Right lobe of liver (tissue), 4 donors: ENCODE results near the gene MXRA5.

Source experiments
- CTCF ChIP-seq, 4 donors: fragments of 200-600 bp in 3 of 4; fragments of 450-650 bp in 1 of 4; IDR thresholded peaks; one replicate each; pipeline versions ENCODE4 v1.5.1 to v1.8.0; 2016 to 2022; ENCODE audit warnings: antibody characterized with exemption in 4 of 4, mild to moderate bottlenecking in 2 of 4
- POLR2A ChIP-seq: fragments of 450-650 bp; IDR thresholded peaks from one replicate; pipeline ENCODE4 v1.6.1; 2017; ENCODE audit warnings: antibody characterized with exemption, mild to moderate bottlenecking
- donor health status: DM: no; HTN: no; CAD: no.
- donor health status: DM: no; HTN: no; CAD: no.
- donor health status: DM: no; HTN: yes; CAD: no.

GRCh38 chrX:3380603-3381002 lies 34.2 kb upstream of the MXRA5 start:
- no peak for TF ChIP-seq CTCF (IDR thresholded peaks at IDR 0.05)
- no peak for TF ChIP-seq POLR2A
